Stimulated activated CD8-positive, alpha-beta memory T cell treated with anti-CD3 and anti-CD28 coated beads, Interleukin-15, amount 100 ng/mL, for 24 hours (primary cell): Measurements from ENCODE around the gene RPA3.
"Not testable (repeated sequence)": the region's sequence is repeated elsewhere in the genome, so short reads cannot be mapped to it uniquely, and the experiment has no call there.

Experiments
- DNase-seq: peaks from one replicate; pipeline ENCODE4 v3.0.0-alpha.2; 2020; ENCODE audit warnings: low read depth

RPA3 gene

GRCh38 chr7:7694542-7694941 is 23.9 kb downstream of the RPA3 start:
- no peak for DNase-seq

- no peak for DNase-seq
Observed at GRCh38 chr7:7693881-7694280, 24.5 kb downstream of the RPA3 start.

DNA sequence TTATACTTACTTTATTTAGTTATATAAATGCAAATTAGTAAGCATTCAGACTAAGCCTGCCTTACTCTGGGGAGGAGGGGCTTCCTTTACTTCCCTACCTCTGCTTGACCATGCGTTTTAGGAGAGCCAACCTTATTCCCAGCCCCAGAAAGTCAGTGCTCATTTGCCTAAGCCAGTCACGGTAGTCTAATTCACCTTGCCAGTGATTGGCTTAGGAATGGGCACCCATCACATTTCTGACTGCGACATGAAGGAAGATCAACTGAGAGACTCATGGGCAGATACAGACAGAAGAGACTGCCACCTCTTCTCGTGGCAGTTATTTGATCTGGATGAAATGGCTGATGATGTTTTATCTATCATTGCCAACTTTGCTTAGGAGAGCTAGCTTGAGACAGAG is 29.5 kb downstream of the RPA3 start:
- no peak for DNase-seq

- DNase-seq, result no peak
Observed at GRCh38 chr7:7688310-7688709, 30.1 kb downstream of the RPA3 start.

DNA sequence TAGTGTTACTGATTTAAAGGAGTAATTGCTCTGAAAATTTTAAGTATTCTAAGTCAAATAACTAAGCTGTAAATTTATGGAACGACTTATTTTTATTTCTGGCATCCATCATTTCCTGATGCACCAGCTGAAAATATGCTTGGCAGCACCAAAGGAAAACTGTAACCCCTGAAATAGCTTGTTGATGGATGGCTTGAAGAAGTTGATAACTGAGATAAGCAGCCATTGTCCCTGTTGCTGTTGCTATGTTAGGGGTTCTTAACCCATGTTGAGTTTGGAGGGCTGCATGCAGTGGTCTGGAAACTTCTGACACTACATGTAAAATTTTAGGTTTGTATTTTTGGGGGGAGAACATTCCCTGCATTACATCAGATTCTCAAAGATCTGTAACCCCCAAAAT is 30.6 kb downstream of the RPA3 start:
- no peak for DNase-seq

DNA sequence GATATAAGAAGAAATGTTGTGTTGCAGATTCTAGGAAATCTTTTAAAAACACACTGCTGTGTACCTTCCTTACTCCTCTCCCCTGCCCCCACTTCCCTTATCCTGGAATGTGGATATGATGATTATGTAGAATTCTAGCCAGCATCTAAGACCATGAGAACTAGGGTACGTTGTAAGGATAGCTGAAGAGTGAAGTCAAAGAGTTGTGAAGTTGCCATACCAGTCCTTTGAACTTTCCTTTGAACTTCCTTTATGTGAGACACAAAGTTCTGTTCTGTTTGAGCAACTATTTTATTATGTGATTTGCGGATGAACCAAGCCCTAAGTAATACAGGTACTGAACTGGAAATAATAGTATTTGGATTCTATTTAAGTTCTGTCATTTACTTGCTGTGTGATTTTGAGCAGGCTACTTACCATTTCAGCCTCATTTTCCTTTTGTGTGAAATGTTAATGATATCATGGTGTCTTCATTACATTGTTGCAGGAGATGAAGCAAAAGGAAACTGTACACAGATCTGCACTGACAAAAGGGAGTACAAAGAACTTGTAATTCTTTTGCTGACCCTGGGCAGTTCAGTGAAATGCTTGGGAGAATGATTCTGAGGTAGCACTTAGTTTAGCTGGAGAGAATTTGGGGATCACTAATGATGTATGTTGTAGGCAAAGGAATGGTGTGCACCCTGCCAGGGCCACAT is 31.4 kb downstream of the RPA3 start:
- no peak for DNase-seq

GRCh38 chr7:7682861-7683260 is 35.5 kb downstream of the RPA3 start:
- DNase-seq, result no peak

DNA sequence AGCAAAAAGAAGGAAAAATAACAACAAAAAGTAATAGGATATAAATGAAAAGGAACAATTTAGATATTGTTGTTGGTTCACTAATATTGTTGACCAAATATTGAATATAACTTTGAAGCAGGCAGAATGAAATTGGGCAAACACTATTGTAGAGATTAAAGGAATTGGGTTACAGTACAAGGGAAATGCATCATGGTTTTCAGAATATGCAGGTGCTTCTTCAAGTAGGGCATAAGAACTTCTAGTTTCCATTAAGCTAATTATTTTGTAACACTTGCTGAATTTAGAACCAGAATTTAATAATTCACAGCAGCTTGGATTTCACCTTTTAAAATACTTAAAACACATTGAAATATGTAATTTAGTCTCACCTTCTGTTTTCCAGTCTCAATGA is 36.5 kb downstream of the RPA3 start:
- DNase-seq, result no peak

- no peak for DNase-seq
Observed at GRCh38 chr7:7681191-7681935, 37.0 kb downstream of the RPA3 start.

- not testable (repeated sequence) for DNase-seq
Observed at GRCh38 chr7:7679640-7680039, 38.8 kb downstream of the RPA3 start.

- DNase-seq, result no peak
Observed at GRCh38 chr7:7675686-7676085, 42.7 kb downstream of the RPA3 start.

GRCh38 chr7:7673240-7673550 is 45.2 kb downstream of the RPA3 start:
- DNase-seq, result no peak

DNA sequence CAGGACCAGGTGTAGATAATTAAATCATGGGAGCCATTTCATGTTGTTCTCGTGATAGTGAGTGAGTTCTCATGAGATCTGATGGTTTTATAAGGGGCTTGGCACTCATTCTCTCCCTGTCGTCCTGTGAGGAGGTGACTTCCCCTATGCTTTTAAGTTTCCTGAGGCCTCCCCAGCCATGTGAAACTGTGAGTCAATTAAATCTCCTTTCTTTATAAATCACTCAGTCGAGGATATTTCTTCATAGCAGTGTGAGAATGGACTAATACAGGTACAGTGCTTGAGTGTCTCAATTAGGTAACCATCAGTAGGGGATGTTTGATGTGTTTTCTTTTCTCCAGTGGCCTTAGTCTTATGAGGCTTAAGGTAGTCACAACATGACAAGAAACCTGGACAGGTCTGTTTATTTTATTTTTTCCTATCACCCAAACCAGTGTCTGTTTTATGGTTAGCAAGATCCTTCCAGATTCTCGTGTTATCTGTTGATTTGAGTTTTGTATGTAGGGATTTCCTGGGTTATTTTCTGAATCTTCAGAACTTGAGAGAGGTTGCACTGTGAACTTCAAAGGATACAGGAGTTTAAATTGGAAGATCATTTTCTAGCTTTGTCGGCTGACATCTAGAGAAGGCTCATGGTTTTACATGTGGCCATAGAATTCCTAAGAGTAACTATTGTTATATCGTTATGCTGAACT is 45.7 kb downstream of the RPA3 start:
- DNase-seq, result no peak

- DNase-seq, result no peak
Observed at GRCh38 chr7:7671361-7671760, 47.0 kb downstream of the RPA3 start.

GRCh38 chr7:7670490-7670889 is 47.9 kb downstream of the RPA3 start:
- no peak for DNase-seq

DNA sequence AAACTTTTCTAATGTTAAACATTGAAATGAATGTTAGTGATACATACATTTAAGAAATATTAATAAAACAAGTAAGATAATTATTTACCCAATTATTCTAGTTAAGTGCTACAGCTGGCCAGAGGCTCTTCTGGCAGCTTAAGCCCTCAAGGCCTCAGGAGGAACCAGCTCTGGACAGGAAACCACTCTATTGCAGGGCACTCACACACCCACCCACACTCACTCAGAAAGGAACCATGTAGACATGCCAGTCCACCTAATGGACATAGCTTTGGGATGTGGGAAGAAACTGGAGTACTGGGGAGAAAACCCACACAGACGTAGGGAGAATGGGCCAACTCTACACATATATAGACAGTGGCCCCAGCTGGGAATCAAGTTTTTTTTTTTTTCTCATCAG is 49.7 kb downstream of the RPA3 start:
- no peak for DNase-seq

DNA sequence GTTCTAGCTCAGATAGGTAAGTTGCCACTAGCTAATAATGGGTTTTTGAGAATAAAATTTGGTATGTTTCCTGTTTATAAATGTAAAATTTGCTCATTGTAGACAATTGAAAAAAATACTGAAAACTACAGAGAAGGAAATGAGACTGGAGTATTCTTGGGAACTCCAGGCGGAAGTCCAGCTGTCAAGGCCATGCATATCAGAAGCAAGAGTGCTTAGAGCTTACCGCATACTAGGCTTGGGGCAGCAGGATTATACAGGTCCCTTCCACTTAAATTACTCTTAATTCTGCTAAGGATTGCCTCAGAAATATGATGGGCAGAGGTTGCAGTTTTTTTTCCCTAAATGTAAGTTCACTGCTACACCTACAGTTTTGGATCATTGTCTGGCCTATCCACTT is 51.2 kb downstream of the RPA3 start:
- DNase-seq, result no peak

DNA sequence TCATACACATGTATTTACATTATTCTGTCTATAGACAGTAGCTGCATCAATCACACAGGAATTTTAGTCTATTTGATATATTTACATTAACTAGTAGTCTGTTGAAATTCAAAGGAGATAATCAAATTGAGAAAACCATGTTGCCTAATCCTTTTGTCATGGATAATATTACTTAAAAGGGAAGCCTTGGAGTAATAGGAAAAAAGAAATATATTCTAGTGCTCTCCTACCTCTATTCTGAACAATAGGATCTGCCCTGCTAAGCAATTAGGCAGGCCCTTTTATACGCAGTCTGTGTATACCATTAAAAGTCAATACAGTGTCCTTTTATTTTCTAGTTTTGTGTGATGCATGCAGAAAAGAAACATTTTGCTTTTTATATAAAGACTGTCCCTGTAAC is 53.4 kb downstream of the RPA3 start:
- DNase-seq, result no peak

DNA sequence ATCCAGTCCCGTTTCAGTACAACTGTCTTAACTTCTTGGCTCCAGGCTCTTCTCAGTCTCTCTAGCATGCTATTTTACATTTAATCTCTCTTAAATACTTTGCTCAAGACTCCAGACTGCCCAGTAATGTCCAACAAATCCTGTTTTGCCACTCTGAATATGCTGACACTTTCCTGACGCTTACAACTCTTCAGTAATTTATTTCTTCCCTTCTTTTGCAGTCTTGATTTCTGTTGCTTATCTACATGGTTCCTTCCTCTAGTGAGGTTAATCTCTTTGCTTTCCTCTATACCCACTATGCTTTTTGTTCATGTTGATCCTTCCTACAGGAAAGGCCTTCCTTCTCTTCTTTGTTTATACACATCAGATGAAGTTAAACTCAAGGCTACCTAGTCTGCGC is 54.1 kb downstream of the RPA3 start:
- DNase-seq, result no peak

- DNase-seq, result no peak
Observed at GRCh38 chr7:7662527-7662926, 55.9 kb downstream of the RPA3 start.

DNA sequence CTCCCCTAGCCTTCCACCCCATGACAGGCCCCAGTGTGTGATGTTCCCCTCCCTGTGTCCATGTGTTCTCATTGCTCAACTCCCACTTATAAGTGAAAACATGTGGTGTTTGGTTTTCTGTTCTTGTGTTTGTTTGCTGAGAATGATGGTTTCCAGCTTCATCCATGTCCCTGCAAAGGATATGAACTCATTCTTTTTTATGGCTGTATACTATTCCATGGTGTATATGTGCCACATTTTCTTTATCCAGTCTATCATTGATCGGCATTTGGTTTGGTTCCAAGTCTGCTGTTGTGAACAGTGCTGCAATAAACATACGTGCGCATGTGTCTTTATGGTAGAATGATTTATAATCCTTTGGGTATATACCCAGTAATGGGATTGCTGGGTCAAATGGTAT is 61.9 kb downstream of the RPA3 start:
- DNase-seq, result not testable (repeated sequence)

- no peak for DNase-seq
Observed at GRCh38 chr7:7654964-7655715, 63.3 kb downstream of the RPA3 start.
